IMR-90 (cell line): ENCODE data around the gene ATP10D.

Source experiments
- CEBPB ChIP-seq: IDR thresholded peaks from 2 replicates; pipeline ENCODE4 v1.6.1; 2012; ENCODE audit warnings: low read depth, low read length, improper control_type of control experiment
- FOS ChIP-seq: fragments of 150-350 bp; IDR thresholded peaks from 2 replicates; pipeline ENCODE4 v1.6.1; 2016; ENCODE audit warnings: low read depth, low read length
- MAFK ChIP-seq: IDR thresholded peaks from 2 replicates; pipeline ENCODE4 v1.6.1; 2012; ENCODE audit warnings: low read depth, low read length, improper control_type of control experiment
- MAZ ChIP-seq: IDR thresholded peaks from 2 replicates; pipeline ENCODE4 v1.6.1; 2012; ENCODE audit warnings: low read depth, mild to moderate bottlenecking, low read length, improper control_type of control experiment, moderate library complexity, borderline replicate concordance
- MXI1 ChIP-seq: IDR thresholded peaks from 2 replicates; pipeline ENCODE4 v1.6.1; 2012; ENCODE audit warnings: low read depth, mild to moderate bottlenecking, low read length, moderate library complexity, borderline replicate concordance
- NFE2L2 ChIP-seq: fragments of 150-350 bp; IDR thresholded peaks from 2 replicates; pipeline ENCODE4 v1.6.1; 2016; ENCODE audit warnings: low read depth, mild to moderate bottlenecking, low read length
- POLR2A ChIP-seq: IDR thresholded peaks from 2 replicates; pipeline ENCODE4 v1.6.1; 2012; ENCODE audit warnings: mild to moderate bottlenecking, low read depth, low read length
- RAD21 ChIP-seq: IDR thresholded peaks from 2 replicates; pipeline ENCODE4 v1.6.1; 2012; ENCODE audit warnings: low read length, improper control_type of control experiment
- RFX5 ChIP-seq: IDR thresholded peaks from 2 replicates; pipeline ENCODE4 v1.8.0; 2012; ENCODE audit warnings: low read depth, mild to moderate bottlenecking, low read length, moderate library complexity
- TF ChIP-seq, protein P1 (sequence below): conservative IDR thresholded peaks from 2 replicates; pipeline ENCODE4 v1.5.1; 2012; ENCODE audit warnings: mild to moderate bottlenecking, low read depth, low read length, improper control_type of control experiment

- TF ChIP-seq, protein P1, sequence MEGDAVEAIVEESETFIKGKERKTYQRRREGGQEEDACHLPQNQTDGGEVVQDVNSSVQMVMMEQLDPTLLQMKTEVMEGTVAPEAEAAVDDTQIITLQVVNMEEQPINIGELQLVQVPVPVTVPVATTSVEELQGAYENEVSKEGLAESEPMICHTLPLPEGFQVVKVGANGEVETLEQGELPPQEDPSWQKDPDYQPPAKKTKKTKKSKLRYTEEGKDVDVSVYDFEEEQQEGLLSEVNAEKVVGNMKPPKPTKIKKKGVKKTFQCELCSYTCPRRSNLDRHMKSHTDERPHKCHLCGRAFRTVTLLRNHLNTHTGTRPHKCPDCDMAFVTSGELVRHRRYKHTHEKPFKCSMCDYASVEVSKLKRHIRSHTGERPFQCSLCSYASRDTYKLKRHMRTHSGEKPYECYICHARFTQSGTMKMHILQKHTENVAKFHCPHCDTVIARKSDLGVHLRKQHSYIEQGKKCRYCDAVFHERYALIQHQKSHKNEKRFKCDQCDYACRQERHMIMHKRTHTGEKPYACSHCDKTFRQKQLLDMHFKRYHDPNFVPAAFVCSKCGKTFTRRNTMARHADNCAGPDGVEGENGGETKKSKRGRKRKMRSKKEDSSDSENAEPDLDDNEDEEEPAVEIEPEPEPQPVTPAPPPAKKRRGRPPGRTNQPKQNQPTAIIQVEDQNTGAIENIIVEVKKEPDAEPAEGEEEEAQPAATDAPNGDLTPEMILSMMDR: no peak
- no peak for TF ChIP-seq NFE2L2
- no peak for TF ChIP-seq POLR2A
- TF ChIP-seq MXI1: no peak
- TF ChIP-seq RFX5: no peak
- TF ChIP-seq CEBPB: no peak
- no peak for TF ChIP-seq MAZ
- TF ChIP-seq FOS: no peak
- no peak for TF ChIP-seq RAD21
- TF ChIP-seq MAFK: no peak
Observed at GRCh38 chr4:47468706-47469365, 16.2 kb upstream of the ATP10D start.
